Embryonic facial prominence (tissue), 1 donor: ENCODE data around the gene EPB42.
"Not testable (repeated sequence)": the region's sequence is repeated elsewhere in the genome, so short reads cannot be mapped to it uniquely, and the experiment has no call there.

Experiments used
- DNase-seq: peaks from one replicate; pipeline ENCODE4 v3.0.0-alpha.2; 2016; ENCODE audit errors: extremely low spot score

The EPB42 gene

GRCh38 chr15:43241100-43241499, 20.3 kb upstream of the EPB42 start:
- no peak for DNase-seq

DNA sequence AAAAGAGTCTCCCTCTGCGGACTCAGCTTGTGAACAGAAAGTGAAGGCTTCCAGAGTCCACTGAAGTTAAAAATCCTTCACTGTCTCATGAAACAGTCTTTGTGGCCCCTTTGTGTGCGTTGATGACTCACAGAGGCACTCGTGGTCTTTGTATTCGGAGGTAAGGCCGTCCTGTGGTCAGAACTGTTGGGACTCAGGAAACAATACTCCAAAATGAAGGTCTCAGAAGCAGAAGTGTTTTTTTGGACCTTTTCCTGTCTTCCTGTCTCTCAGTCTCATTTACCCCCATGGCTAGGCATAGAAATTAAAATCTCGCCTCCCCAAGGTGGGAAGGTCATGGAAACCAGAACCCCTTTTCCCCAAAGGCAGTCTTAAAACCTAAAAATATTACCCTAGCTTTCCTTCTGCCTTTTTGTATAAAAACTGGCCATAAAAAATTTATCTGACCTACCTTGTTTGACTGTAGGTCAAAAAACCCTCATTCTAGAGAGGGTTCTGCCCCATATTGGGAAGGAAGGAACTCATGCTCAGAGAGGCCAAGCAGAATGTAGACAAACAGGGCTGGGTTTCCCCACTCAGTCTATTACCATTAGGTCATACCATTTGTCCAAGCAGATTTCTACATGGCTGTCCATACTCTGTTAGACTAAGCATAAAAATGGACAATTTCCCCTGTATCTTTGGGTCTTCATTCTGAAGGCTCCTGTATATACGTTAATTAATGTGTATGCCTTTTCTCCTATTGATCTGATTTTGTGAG, 19.1 kb upstream of the EPB42 start:
- no peak for DNase-seq

- no peak for DNase-seq
These were observed 17.9 kb upstream of the EPB42 start for GRCh38 chr15:43238671-43239131.

DNA sequence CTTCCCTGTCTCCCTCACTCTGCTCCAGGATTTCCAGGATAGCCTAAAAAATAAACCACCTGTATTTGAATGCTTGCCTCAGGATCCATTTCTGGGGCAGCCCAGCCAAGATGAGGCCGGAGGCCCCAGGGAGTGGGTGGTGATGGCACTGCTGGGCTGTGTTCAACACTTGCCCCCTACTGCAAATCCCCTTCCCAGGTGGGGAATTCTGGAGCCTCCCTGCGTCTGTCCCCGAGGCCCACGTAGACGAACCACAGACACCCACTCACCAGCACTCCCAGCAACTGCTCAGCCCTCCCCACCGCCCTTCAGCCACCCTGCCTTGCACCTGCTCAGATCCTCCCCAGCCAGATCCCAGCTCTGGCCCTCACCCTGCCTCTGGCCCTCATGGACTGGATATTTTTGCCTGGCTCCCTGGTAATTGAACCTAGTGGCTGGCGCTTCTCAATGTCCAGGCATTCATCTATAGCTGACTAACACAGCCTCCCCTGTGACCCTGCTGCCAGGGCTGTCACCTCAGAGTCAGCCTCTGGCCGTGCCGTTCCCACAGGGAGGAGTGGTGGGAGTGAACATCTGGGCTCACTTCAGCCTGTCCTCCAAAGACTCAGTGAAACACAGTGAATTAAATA, 17.1 kb upstream of the EPB42 start:
- no peak for DNase-seq

GRCh38 chr15:43235536-43235935, 14.7 kb upstream of the EPB42 start:
- DNase-seq: no peak

GRCh38 chr15:43232289-43232874, 11.6 kb upstream of the EPB42 start:
- DNase-seq: no peak

GRCh38 chr15:43230640-43231115, 9.9 kb upstream of the EPB42 start:
- no peak for DNase-seq

- no peak for DNase-seq
These were observed 9.2 kb upstream of the EPB42 start for GRCh38 chr15:43229977-43230376.

DNA sequence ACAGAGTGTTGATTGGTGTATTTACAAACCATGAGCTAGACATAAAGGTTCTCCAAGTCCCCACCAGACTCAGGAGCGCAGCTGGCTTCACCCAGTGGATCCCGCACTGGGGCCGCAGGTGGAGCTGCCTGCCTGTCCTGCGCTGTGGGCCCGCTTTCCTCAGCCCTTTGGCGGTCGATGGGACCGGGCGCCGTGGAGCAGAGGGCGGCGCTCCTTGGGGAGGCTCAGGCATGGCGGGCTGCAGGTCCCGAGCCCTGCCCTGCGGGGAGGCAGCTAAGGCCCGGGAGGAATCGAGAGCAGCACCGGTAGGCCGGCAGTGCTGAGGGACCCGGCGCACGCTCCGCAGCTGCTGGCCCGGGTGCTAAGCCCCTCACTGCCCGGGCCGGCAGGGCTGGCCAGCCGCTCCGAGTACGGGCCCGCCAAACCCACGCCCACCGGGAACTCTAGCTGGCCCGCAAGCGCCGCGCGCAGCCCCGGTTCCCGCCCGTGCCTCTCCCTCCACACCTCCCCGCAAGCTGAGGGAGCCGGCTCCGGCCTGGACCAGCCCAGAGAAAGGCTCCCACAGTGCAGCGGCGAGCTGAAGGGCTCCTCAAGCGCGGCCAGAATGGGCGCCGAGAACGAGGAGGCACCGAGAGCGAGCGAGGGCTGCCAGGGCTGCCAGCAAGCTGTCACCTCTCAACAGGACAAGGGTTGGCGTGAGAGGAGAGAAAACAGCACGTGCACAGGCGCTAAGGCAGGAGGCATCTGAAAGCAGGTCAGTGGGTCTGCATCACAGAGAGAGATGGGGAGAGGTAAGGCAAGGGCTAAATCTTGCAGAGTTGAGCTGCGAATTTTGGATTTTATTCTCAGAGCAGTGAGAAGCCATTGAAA, 5.9 kb upstream of the EPB42 start:
- no peak for DNase-seq

DNA sequence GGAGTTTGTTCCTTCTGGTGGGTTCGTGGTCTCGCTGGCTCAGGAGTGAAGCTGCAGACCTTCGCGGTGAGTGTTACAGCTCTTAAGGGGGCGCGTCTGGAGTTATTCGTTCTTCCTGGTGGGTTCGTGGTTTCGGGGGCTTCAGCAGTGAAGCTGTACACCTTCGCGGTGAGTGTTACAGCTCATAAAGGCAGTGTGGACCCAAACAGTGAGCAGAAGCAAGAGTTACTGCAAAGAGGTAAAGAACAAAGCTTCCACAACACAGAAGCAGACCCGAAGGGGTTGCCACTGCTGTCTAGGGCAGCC, 5.1 kb upstream of the EPB42 start:
- not testable (repeated sequence) for DNase-seq

- no peak for DNase-seq
These were observed 4.6 kb upstream of the EPB42 start for GRCh38 chr15:43225201-43225949.

DNA sequence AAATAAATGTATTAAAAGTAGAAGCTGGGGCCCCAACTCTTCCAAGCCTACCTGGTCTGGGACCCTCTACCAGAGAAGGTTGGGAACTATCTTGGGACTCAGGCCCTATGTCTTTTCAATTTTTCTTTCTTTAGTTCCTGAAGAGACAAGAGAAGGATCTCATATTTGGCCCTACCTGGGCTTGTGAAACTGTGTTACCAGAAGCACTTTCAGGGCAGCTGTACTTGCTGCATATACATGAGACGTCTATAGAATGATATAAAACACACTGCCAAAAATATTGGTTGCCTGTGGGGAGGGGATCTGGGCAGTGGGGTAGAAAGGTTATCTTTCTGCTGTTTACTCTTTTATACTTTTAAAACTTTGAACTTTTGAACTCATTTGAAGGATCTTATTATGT, 604 bp upstream of the EPB42 start:
- DNase-seq: no peak

DNA sequence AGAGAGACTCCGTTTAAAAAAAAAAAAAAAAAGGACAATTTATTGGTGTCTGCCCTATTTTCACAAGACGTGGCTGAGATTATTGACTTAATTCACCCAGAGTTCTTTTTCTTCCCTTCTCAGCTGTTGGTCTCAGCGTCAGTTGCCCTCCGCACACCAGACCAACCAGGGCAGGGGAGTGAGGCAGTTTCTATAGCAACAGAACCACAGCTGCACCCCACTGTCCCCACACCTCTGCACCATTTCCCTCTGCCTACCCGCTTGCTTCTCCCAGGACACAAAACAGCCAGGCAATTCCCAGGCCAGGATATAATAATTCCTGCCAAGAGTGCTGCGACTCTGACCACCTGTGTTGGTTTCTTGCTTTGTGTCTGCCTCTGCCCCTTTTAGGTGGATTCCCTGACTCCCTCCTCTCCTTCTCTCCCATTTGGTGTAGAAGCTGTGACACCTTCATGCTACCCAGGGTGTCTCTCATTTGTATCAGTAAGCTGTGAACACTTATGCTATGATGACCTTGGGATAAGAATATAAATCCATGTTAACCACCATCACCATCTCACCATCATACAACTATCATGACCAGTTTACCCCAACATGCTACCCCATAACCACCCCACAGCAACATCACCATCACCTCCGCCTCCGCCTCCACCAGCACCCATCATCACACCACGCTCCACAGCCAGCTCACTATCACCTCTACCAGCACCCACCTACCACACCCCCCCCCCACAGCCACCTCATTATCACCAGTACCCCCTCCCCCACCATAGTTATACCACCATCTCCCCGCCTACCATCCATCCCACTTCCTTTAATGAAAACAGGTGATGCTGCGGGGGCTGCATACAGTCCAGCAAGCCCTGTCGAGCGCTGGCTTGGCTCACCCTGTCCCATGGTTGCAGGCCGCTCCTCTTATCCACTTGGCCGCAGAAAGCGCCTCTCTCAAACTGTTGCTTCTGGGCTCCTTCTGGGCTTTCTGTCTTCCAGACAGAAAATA, 589 bp downstream of the EPB42 start:
- no peak for DNase-seq

- DNase-seq: no peak
These were observed 1.7 kb downstream of the EPB42 start for GRCh38 chr15:43218908-43219706.

GRCh38 chr15:43215961-43216360, 4.9 kb downstream of the EPB42 start:
- no peak for DNase-seq

DNA sequence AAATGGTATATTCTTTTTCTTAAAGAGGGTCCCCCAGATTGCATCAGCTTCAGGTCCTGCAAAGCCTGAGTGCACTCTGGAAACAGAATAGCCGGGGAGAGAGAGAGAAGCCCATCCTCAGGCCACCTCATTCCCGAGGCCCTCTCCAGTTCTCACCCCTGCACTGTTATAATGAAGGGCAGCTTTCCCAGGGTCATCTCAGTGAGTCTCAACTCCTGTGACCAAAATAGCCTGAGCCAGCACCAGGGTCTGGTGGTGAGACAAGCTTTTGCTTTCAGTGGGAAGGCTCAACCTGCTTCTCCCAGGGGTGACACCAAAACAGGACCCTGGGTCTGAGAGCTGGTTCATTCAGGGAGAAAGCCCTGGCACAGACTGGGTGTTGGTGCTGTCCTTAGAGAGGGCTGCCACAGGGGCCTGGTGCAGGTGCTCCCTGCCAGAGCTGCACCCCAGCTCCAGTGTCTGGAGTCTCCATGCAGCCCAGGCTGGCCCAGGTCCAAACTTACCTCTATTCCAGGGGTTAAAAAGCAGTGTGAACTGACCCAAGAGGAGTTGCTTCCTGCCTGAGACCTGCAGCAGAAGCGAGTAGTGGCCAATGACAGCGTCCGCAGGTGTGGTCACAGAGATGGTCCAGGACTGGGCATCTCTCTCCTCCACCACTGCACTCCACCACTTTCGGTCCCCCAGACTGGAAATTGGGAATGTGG, 6.1 kb downstream of the EPB42 start:
- DNase-seq: no peak

- DNase-seq: no peak
These were observed 6.6 kb downstream of the EPB42 start for GRCh38 chr15:43214169-43214568.

DNA sequence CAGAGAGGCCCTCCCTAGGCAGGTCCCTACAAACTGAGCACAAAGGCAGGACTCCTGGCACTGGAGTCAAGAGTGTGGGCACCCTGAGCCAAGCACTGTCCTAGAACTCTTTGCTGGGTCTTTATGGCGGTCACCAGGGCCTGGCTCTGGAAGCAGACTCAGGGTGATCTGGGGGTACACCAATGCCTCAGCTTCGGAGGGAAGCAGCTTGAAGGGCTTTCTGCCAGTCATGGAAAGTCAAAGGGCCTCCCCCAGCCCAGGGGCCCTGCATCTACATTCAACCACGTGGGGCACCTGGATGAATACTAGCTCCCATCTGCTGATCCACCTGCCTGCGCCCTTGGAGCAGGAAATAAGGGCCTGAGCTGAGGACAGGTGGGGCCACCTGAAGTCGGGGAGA, 7.4 kb downstream of the EPB42 start:
- DNase-seq: no peak

DNA sequence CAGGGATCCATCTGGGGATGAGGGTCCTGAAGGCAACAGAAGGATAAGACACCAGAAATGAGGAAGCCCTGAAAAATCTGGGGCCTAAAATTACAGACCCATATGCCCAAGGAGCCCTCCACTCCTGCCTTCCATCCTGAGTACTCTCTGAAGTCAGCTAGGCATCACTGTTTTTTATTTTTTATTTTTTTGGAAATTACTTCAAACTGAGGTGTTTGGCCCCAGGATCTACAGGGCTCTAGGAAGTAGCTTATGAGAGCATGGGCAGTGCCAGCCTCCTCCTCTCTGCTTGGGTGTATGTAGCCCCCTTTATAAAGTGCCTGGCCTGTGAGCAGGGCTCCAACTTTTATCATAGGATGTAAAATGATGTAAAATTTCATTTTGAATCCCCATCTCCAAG, 7.9 kb downstream of the EPB42 start:
- no peak for DNase-seq
